KOPT-K1 (cell line): ENCODE data around the gene KIF6.

ENCODE experiments used
- H3K27ac ChIP-seq: fragments of 200-600 bp; sonication (generic); 2 replicates; pipeline ENCODE4 v1.5.1; 2016; ENCODE audit warnings: antibody characterized with exemption, mild to moderate bottlenecking, low read depth, low read length; ENCODE audit not compliant: poor library complexity, severe bottlenecking
- H3K36me3 ChIP-seq: fragments of 200-600 bp; sonication (generic); 2 replicates; pipeline ENCODE4 v1.5.1; 2017; ENCODE audit warnings: antibody characterized with exemption, mild to moderate bottlenecking, low read length, moderate library complexity; ENCODE audit not compliant: insufficient read depth
- H3K9me3 ChIP-seq: fragments of 200-600 bp; sonication (generic); 2 replicates; pipeline ENCODE4 v1.5.1; 2017; ENCODE audit warnings: antibody characterized with exemption, low read length, mild to moderate bottlenecking; ENCODE audit not compliant: insufficient read depth, poor library complexity, severe bottlenecking

KIF6 gene

DNA sequence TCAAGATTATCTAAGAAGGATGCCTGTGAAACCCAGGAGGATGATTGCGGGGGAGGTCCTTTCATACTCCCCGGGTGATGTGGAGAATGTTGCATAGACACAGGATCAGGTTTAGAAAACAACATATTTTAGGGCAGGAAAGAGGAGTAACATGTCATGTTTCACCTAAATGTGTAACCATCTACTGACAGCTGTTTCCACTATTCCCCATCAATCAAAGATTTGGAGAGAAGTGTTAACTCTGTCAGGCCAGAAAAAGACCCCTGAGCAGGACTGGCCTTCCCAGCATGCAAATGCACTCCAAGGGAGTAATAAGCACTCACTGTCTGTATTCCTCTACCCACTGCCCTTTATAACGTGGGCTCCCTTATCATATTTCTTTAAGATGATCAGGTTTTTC lies 254.7 kb downstream of the KIF6 start:
- no peaks in the 10 kb centered on the region for H3K36me3 ChIP-seq
- H3K9me3 ChIP-seq = no peaks in the 10 kb centered on the region
- no peak overlapping the region for H3K27ac ChIP-seq

- Histone ChIP-seq H3K9me3 (no peaks in the 10 kb centered on the region), H3K36me3 (no peaks in the 10 kb centered on the region), H3K27ac (no peak overlapping the region)
Measured at GRCh38 chr6:39468385-39468784, 256.8 kb downstream of the KIF6 start.

GRCh38 chr6:39466631-39467030 lies 258.6 kb downstream of the KIF6 start:
- H3K27ac ChIP-seq = no peak overlapping the region
- no peaks in the 10 kb centered on the region for H3K36me3 ChIP-seq
- H3K9me3 ChIP-seq = no peaks in the 10 kb centered on the region

DNA sequence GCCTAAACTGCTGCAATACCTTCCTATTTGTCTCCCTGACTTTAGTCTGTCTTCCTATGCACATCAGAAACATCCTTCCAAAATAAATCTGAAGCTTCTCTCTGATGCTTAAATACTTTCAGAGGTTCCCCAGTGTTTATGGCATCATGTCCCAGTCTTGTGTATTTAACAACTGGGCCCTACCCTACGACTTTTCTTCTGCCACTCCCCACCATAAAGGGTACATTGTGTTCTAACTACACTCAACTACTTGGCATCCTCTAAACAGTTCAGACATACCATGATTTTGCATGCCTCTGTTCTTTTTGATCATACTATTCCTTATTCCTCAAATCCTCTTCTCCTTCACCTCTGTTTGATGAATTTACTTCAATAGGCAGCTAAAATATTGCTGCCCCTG lies 259.7 kb downstream of the KIF6 start:
- H3K27ac ChIP-seq = no peak overlapping the region
- H3K36me3 ChIP-seq = no peaks in the 10 kb centered on the region
- H3K9me3 ChIP-seq = no peaks in the 10 kb centered on the region

DNA sequence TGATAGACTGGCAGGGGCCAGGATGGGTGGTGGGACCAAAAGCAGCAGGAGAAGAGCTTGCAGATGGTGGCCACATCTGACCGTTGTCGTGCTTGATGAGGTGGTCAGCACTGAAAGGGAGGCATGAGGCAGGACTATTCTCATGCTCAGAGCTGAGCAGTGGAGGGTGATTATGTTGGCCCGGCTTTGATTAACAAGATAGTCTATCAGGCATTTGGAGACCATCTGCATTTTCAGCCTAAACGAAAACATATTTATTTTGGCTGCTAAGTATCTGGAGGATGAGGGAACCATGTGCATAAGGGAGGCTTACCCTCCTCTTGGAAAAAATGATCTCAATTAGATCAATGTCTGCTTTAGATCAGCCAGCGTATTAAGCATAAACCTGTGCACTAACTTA lies 261.1 kb downstream of the KIF6 start:
- H3K9me3 ChIP-seq = no peaks in the 10 kb centered on the region
- H3K36me3 ChIP-seq = no peaks in the 10 kb centered on the region
- H3K27ac ChIP-seq = no peak overlapping the region

DNA sequence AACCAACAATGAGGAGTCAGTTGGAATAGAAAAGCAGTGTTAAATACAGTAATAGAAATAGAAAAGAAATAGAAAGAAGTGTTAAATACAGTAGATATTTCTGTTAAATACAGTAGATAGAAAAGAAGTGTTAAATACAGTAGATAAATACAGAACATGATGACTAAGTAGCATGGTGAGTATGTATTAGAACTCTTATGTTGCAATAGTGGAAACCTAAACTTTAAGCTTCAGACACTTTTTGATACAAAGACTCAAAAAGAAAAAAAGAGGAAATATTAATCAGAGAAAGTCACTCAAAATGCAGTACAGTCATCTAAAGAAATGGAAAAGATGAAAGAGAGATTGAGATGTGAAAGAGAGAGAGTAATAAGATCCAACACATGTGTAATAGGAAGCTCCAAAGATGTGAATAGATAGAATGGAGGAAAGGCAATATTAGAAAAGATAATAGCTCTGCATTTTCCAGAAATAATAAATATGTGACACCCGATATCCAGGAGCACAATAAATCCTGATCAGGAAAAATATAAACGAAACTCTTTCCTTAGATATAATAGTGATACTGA lies 271.2 kb downstream of the KIF6 start:
- Histone ChIP-seq H3K36me3 (no peaks in the 10 kb centered on the region), H3K27ac (no peak overlapping the region), H3K9me3 (no peaks in the 10 kb centered on the region)

DNA sequence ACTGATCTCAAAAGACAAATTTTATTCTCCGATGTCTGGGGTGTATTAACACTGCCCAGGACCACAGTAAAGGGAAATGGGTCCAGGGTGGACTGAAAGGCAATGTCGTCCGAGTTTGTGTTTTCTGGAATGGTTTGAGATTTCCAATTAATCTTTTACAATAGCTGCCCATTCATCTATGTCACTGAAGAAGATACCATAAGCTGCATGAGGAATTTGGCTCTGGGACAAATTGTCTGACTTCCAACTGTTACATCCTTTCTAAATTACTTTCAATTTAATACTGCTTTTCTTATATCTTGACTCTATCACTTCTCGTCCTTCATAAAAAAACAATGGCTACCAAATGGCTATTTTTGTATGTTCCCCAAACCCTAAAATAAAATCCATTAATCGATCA lies 272.0 kb downstream of the KIF6 start:
- Histone ChIP-seq H3K27ac (no peak overlapping the region), H3K9me3 (no peaks in the 10 kb centered on the region), H3K36me3 (no peaks in the 10 kb centered on the region)

GRCh38 chr6:39452306-39453145 lies 272.7 kb downstream of the KIF6 start:
- H3K9me3 ChIP-seq = no peaks in the 10 kb centered on the region
- no peak overlapping the region for H3K27ac ChIP-seq
- no peaks in the 10 kb centered on the region for H3K36me3 ChIP-seq

- H3K27ac ChIP-seq = no peak overlapping the region
- no peaks in the 10 kb centered on the region for H3K9me3 ChIP-seq
- H3K36me3 ChIP-seq = no peaks in the 10 kb centered on the region
Measured at GRCh38 chr6:39451831-39452230, 273.4 kb downstream of the KIF6 start.

- Histone ChIP-seq H3K9me3 (no peaks in the 10 kb centered on the region), H3K36me3 (no peaks in the 10 kb centered on the region), H3K27ac (no peak overlapping the region)
Measured at GRCh38 chr6:39449022-39449421, 276.2 kb downstream of the KIF6 start.

GRCh38 chr6:39446909-39447308 lies 278.3 kb downstream of the KIF6 start:
- H3K27ac ChIP-seq = no peak overlapping the region

DNA sequence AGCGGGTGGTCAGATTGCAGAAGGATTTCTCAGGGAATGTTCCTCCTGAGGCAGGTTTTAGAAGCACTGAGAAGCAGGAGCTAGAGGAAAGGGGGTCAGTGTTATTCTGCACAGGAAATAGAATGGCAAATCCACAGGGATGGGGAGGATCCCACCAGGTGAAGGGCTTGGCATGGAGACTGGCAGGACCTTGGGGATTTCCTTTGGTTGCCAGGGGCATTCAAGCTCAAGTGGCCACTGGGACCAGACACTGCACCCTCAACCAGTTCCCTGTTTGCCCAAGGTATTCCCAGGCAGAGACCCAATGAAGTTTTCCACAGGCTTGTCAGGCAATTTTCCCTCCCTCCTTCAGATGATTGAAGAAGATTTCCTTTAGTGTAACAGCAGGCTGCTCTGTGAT lies 279.5 kb downstream of the KIF6 start:
- no peaks in the 10 kb centered on the region for H3K36me3 ChIP-seq
- no peaks in the 10 kb centered on the region for H3K9me3 ChIP-seq
- no peak overlapping the region for H3K27ac ChIP-seq

More at GRCh38 chr6:39446909-39447308, 278.3 kb downstream of the KIF6 start:
- no peaks in the 10 kb centered on the region for H3K9me3 ChIP-seq
- no peaks in the 10 kb centered on the region for H3K36me3 ChIP-seq

DNA sequence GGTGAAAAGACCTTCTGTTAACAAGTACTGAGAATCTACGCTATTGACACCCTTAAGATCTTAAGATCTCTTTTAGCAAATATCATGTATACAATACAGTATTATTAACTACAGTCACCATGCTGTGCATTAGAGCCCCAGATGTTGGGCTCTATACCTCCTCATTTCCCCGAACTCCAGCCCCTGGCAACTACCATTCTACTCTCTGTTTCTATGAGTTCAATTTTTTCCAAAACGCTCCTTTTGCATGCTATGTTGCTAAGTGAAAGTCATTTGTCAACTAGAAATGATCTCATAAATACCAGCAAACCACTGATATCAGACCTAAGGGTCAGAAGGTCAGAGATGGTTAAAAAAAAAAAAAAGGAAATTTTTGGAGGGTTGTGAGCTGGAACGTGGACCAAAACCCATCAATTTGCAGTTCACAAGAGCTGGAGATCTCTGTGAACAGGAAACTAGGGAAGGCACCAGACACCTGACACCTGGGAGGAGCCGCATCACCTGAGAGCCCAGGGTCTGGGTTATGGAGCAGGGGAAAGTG lies 280.7 kb downstream of the KIF6 start:
- Histone ChIP-seq H3K36me3 (no peaks in the 10 kb centered on the region), H3K9me3 (no peaks in the 10 kb centered on the region), H3K27ac (no peak overlapping the region)

DNA sequence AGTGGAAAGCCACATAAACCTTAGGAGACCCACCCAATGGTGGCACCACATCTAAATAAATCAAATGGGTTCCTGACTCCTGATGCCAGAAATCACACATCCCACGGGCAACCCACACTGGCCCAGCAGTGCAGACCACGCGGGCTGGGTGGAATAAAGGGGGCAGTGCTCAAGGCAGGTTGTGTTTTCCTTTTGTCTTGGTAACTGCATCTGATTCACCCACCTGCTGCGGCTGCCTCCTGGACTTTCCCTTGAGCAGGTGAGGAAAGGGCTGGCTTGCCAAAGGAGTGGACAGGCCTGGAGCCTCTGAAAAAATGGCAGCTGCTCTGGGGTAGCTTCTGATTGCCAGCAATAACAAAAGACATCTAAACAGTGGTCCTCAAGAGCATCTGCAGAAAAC lies 283.2 kb downstream of the KIF6 start:
- Histone ChIP-seq H3K36me3 (no peaks in the 10 kb centered on the region), H3K9me3 (no peaks in the 10 kb centered on the region), H3K27ac (no peak overlapping the region)

GRCh38 chr6:39441301-39441700 lies 283.9 kb downstream of the KIF6 start:
- H3K27ac ChIP-seq = no peak overlapping the region
- H3K36me3 ChIP-seq = no peaks in the 10 kb centered on the region
- no peaks in the 10 kb centered on the region for H3K9me3 ChIP-seq

DNA sequence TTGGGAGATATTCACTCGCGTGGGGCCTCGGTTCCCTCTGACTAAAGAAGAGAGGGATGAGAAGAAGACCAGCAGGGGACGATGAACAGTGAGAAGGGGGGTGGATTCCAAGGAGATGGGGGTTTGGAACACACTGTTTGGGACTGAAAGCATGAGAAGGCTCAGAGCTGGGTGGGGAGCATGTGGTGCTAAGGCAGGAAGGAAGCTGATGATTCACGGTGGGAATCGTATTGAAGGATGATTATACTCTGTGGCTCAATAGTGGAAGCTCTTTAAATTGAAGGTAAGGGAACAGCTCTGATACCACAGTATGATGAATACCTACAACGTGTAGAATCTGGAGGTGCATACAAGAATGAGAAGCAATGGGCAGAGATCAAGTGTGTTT lies 285.2 kb downstream of the KIF6 start:
- Histone ChIP-seq H3K9me3 (no peaks in the 10 kb centered on the region), H3K27ac (no peak overlapping the region), H3K36me3 (no peaks in the 10 kb centered on the region)
